Measurements from ENCODE around the gene EPX.

Gene EPX

DNA sequence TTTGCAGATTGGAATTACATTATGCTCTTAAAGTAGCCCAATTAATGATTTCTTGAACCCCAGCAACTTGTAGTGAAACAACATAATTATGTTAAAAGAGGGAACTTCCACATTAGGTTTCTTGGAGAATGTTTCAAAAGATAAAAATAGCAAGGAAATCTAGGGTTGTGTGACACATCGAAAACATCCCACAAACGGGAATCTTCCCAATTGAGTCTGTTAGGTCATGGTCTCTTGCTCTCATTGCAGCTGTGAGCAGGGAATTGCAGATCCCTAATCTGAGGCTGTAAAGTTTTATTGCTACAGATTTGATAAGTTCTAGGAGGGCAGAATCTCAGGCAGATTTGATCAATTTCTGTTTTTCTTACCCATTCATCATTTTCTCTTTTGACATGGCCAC lies 39.1 kb downstream of the EPX start:
- FAIRE-seq = no peak

DNA sequence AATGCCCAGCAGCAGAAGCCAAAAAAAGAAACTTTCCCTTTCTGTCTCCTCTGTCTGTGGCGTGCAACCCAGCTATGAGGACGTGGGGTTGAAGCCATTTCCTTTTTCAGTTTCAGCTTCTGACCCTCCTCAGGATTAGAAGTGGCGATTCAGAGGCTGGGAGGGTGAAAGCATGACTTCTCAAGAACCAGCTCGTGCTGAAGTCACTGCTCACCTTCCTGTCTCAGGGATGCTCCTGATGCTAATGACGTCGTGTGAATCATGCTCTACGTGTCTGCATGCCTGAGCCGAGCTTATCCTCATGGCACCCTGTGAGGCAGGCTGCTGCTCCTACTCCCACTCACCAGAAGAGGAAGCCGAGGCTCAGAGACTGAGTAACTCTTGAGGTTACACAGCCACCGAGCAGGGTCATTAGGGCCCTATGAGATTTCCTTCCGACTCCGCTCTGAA lies 40.2 kb downstream of the EPX start:
- FAIRE-seq = no peak

DNA sequence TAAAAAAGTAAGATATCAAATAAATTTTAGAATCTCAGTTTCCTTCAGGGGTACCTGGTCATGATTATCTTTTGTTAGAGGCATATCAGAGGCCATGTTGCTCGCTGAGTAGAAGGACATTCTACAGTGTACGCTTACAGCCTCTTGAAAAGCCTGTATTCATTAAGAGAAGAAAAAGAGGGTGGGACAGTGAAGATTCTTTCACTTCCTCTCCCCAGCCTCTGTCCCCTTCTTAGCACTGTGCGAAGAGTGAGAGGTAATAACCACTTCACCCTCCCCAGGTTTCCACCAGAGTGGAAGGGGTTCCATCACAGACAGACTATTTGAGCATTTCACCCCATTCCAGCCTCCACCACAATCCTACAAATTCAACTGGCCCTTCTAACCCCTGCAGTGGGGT lies 41.0 kb downstream of the EPX start:
- FAIRE-seq = no peak

DNA sequence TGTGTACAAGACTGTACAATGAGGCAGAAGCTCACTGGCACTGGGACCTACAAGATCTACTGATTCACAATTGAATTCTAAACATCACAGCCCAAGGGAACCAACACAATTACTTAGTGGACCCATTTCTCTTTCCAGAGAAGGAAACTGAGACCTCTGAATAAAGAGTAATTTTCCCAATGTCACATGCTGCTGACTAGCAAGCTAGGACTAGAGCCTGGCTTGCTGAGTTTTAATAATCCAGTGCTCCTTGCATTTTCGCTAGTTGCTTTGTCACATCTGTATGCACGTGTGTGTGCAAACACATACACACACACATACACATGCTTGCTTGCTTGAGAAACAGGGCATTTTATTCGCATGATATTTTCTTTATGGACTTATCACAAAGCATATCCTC lies 42.0 kb downstream of the EPX start:
- FAIRE-seq = no peak

DNA sequence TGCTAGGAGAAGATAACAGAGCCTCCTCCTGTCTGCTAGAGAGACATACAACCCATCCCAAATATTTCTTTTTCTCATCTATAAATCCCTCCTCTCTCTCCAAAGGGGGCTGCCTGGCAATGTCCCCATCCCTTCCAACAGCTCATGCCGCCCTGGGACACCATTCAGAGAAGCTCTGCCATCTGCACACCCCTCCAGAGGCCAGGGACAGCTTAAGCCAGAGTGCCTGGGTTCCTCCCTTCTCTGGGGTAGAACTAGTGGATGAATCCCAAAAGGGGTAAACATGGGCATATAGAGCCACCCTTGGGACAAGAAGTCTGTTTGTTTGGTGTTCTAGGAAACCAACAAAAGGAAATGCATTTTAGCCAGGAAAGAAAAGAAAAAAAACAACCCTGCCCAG lies 43.3 kb downstream of the EPX start:
- no peak for FAIRE-seq

DNA sequence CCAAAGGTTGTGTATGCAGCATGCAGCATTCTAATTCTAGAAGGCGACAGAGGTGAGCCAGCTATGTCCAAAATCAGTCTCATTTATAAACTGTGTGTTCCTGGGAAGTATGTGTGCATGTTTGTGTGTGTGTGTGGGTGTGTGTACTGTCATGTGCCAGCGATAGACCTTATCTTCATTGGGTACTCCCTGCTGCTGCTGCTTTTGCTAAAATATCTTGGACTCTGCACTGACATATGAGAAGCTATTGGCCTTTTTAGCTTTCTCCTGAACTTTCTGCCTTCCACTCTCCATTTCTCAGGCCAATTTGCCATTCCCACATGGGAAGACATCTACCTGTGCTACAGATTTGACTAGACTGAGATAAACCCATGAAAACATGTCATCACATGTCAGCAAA lies 43.9 kb downstream of the EPX start:
- FAIRE-seq = no peak

DNA sequence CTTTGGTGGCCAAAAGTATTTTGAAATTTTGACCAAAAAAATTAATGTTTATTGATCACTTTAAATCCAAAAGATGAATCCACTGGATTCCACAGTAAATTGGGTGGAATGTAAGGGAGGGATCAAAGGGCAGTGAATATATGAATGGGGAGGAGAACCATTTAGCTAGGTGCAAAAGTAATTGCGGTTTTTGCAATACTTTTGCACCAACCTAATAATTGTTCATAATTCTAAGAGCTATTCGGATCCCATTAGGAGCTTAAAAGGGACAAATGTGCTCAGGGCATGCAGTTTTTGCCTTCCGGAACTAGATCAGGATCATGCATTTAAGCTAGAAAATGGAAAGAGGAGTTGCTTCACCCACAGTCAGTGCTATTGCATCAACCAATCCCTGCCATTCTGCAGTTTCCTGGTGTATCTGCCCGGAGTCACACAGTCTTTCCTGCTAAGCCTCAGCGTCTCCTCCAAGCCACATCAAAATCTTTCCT lies 45.7 kb downstream of the EPX start, which contains the start of gene LPO:
Gene LPO, plus strand, starts transcription at position 438 of the 488 bp plus-strand sequence. CDS start 4,396 bp downstream, outside the sequence.
- no peak for FAIRE-seq

DNA sequence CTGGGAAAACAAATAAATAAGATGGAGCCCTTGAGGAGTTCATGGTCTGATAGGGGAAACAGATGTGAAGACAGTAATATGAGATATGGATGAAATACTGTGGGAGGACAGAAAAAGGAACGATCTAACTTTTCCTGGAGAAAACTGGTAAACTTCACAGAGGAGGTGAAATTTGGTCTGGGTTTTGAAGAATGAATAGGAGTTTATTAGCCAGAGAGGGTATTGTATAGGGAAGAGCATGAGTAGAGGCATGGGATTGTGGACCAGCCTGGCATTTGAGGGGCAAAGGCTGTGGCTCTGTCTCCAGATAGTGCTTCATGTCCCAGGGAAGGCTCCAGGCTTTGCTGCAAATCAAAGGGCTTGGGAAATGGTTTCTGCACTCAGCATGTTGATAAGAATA lies 47.5 kb downstream of the EPX start:
- no peak for FAIRE-seq

DNA sequence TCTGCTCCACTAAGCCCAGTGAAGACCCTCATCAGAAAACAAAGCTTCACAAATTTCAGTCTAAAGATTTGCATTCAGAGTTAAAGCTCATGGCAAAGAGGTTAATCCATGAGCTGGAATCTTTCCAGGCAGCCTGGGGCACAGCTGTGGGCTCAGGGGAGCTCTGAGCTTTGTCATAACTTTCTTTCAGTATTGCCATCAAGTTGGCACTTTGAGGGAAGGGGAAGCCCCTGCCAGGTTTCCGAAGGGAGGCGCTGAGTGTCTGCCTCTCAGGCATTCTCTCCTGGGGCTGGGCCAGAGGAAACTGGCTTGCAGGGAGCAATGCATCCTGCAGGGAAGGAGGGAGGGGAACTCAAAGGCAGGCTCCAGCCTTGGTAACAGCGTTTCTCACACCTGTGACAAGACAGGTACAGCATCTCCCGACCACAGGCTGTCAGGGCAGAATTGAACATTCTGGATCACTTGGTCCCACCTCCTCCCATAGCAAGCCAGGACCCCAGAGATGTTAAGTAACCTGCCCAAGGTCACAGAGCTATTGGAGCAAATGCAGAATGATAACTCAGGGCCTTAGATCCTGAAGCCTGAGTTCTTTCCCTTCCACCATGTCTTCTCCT lies 49.8 kb downstream of the EPX start:
- FAIRE-seq = no peak

DNA sequence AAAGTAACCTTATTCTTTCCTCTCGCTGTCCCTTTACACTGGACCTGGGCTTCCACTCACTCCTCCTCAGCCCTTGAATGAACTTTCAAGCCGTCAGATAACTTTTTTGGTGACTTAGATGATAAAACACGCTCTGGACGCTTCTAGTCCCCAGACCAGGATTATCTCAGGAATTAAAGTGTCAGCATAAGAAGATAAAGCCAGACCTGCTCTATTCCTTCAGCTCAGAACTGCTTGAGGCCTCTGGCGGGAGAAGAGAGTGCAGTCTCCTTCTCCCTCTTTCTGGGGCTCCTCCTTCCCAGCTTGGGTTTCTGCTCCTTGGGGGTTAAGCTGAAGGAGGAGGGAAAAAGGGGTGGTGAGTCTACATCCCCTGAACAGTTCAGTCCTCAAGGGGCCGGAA lies 52.4 kb downstream of the EPX start:
- FAIRE-seq = no peak

DNA sequence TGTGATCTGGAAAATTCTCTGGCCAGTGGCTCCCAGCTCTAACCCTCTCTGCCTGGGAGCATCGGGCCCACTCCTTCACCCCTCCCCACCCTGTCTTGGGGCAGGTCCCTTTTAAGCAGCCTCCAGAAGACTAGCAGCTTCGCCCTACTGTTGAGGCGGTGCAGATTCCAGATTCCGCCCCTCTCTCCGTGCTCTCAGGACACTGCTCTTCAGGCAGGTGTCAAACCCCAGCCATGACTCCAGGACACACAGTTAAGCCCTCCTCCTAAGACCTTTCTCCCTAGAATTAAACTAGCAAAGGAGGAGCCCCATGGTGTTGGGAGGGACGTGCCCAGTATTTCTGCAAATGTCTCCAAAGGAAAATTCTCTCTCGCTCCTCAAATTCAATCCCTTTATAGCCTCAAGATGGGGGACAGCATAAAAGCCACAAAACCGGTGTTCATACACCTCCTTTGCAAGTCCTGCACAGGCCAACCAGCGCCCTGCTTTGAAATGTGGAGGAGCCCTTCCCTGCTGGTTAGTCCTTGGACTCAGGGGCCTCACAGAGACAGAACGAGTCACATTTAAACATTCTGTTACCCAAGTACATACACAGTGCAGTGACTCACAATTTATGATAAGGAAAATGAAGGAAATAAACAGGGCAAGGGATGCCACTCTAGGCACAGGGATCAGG lies 53.0 kb downstream of the EPX start:
- no peak for FAIRE-seq

DNA sequence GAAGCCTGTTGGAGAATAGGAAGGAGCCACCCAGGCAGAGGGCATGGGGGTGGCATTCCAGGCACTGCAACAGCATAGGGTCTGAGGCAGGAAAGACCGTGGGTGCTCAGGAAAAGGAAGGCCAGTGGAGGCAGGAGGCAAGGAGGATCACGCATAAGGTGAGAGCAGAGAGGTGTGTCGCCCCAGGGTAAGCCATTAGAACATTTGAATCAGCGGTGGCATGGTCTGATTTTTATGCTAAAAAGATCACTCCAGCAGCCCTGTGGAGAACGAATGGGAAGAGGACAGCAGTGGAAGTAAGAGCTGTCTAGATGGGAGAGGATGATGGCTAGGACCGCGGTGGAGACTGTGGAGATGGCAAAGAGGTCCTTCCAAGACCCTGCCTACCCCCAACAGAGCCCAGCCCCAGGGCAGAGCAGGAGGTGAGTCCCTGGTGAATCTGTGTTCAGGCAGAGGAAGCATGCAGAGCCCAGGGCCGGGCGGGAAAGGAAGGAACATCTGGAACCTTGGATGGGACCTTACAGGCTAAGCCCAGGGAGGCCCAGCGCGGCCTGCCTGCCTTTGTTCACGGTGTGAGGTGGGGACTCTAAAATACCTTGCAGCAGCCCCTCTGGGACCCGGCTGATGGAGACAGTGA lies 53.7 kb downstream of the EPX start:
- no peak for FAIRE-seq

DNA sequence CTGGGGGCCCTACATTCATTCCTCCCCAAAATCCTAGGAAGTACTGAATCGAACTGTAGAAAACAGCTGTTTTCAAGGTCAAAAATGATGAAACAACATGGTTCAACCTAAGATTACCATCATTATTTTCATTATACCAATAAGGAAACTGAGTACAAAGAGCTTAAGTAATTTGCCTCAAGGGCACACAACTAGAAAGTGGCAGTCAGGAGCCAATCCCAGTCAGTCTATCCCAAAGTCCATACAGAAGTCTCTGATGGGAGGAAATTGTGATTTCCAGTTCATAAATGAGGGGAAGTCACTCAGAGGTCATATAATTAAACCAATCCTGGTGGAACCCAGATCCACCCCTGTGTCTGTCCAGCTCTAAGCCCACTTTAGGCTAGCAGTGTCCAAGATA lies 54.3 kb downstream of the EPX start:
- FAIRE-seq = no peak

DNA sequence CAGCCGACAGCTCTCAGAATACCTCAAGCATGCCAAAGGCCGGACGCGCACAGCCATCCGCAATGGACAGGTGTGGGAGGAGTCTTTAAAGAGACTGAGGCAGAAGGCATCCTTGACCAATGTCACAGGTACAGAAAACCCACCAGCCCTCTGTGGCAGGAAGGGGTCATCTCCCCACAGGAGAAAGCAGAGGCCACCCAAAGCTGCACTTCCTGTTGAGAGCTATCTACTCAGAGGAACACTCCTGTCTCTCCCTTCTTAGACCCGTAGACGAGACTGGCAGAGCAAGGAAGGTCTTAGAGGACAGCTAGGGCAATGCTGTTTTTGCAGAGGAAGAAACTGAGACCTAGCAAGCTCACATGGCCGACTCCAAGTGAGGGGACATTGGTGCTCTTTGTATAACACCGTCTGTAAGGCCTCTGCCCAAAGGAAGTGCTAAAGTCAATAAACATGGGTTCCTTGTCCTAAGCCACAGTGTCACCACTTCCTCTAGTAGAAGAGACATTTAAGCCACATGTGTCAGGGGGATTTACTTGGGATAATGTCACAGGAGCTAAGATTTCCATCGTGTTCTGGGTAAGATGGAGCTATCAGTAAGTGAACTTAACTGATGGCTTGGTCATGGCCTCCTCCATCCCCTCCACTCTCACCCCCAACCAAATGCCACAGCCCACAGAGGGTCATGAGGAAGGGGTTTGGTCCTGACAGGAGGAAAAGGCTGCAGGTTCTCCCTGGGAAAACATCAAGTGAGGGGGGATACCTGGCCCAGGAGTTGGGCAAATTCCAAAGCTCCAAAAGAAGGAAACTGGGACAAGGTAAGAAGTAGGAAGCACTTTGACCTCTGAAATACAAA lies 55.2 kb downstream of the EPX start:
- FAIRE-seq = no peak

DNA sequence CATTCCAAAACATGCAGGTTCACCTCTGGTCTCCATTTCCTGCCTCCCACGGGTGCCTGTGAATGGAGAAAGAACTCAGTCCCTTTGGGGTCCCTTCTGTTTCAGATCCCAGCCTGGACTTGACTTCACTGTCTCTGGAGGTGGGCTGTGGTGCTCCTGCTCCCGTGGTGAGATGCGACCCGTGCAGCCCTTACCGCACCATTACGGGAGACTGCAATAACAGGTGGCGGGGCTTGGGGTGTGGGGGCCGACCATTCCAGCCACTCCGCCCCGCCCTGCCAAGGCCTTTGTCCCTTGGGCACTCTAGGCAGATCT lies 56.4 kb downstream of the EPX start:
- no peak for FAIRE-seq

DNA sequence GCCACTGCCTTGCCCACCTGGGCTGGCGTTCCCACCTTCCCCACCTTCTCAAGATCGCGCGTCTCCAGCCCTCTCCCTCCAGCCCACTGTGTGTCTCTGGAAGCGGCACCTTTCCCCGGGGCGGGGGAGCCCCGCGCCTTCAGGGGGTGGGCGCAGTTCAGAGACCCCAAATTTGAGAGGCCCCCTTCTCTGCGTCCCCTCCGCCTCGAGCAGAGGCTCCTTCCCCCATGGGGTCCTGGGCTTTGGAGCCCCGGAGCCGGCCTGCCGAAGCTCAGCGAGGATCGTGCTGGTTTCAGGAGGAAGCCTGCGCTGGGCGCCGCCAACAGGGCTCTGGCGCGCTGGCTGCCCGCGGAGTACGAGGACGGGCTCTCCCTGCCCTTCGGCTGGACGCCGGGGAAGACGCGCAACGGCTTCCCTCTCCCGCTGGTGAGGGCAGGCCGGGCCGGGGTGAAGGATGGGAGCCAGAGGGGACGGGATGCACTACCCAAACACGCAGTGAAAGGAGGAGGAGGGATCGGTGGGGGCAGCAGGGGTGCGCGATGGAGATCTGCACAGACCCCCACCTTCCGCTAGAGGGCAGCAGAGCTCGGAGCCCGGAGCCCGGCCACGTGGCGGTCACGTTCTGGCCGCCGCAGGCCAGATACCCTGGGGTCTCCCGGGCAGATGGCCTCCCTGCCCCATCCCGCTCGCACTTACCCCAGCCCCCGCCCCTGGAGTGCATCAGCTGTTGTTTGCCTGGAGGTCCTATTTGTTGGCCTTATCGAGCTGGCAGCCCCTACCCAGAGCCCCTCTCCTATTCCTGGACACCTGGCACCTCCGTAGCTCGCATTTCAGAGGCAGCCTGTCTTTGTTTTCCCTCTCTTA lies 57.0 kb downstream of the EPX start:
- no peak for FAIRE-seq

DNA sequence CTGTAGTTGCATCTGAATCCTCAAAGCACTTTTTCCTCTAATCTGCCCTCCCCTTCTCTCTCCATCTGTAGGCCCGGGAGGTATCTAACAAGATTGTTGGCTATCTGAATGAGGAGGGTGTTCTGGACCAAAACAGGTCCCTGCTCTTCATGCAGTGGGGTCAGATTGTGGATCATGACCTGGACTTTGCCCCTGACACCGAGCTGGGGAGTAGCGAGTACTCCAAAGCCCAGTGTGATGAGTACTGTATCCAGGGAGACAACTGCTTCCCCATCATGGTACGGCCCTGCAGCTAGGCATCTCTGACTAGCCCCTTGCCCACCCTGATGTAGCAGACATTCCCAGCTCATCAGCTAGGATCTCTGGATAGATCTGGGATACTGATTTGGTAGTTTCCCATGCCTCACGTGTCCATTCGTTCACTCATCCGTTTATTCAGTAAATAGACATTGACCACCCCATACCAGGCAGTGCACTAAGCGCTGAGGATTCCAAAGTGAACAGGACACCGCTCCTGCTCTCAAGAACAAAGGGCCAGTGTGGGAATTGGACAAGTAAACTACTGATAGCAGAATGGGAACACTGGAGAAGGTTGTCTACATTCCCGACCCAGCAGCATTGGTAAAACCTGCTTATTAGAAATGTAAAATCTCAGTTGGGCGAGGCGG lies 58.0 kb downstream of the EPX start:
- FAIRE-seq = no peak

DNA sequence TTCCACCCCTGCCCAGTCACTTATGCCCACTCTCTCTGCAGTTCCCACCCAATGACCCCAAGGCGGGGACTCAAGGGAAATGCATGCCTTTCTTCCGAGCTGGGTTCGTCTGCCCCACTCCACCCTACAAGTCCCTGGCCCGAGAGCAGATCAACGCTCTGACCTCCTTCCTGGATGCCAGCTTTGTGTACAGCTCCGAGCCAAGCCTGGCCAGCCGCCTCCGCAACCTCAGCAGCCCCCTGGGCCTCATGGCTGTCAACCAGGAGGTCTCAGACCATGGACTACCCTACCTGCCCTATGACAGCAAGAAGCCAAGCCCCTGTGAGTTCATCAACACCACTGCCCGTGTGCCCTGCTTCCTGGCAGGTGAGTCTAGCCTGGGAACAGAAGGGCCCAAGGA lies 59.6 kb downstream of the EPX start:
- FAIRE-seq = no peak

DNA sequence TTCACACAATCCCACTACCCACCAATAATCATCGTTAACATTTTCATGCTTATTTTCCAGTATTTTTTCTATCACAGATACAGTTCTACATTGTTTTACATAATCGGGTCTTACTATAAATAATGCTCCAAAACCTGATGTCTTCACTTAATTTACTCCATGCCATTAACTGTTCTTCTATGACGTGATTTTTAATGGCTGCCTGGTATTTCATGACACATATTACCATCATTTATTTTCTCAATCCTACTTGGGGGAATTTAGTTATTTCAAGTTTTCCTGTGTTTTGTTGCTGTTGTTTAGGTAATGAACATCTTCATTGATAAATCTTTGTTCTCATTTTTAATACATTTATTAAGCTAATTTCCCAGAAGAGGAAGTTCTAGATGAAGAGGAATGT lies 60.6 kb downstream of the EPX start:
- FAIRE-seq = no peak

Data from islet of Langerhans (tissue), 1 donor.